Measurements from ENCODE around the gene XRRA1. TPM values are rescaled to one million over a fixed set of nuclear protein-coding genes. Genes with fewer than 3 reads are reported as not detected.

XRRA1 gene
- polyA plus RNA-seq, 3 donors: 1.2 to 3.6 (median 3.5) TPM

GRCh38 chr11:74838188-74838587 is 110.7 kb downstream of the XRRA1 start:
- Mint-ChIP-seq H3K9me3 (no peaks in the 10 kb centered on the region), H3K36me3 (peaks cover 72 to 89% of the 10 kb centered on the region in 2 donors), H3K4me3 (no peak overlapping the region), H3K27me3 (ENCODE audit: low read depth in 3 of 3) (peaks cover 0 to 1% (median 0%) of the 10 kb centered on the region in 3 donors), H3K27ac (peak overlapping the region in 1 of 7 donors; percentile 43), H3K4me1 (peaks cover 8% of the 10 kb centered on the region)
- no peak overlapping the region for H2AFZ ChIP-seq (ENCODE audit: insufficient read depth, low read depth, low read length, poor library complexity, severe bottlenecking)
- no peaks in the 10 kb centered on the region for H3K4me1 ChIP-seq (ENCODE audit: control insufficient read depth in 1 of 2, insufficient read depth in 2 of 2, low read length in 2 of 2)
- H3K79me2 ChIP-seq (ENCODE audit: insufficient read depth, low read length): no peaks in the 10 kb centered on the region
- no peak overlapping the region for H3K4me2 ChIP-seq (replicated peaks; ENCODE audit: extremely low read depth, low read length, poor library complexity, severe bottlenecking)
- H3K27ac ChIP-seq (ENCODE audit: low read depth in 1 of 2, low read length in 2 of 2): no peak overlapping the region
- TF ChIP-seq CTCF (IDR thresholded peaks at IDR 0.05): no peak
- no peak for DNase-seq
- peaks cover 21% of the 10 kb centered on the region for H4K20me1 ChIP-seq (ENCODE audit: insufficient read depth, low read length)
- H3K9me3 ChIP-seq (replicated peaks in 1 of 2; ENCODE audit: control insufficient read depth in 1 of 2, insufficient read depth in 1 of 2, low read length in 2 of 2): no peaks in the 10 kb centered on the region
- H3K4me3 ChIP-seq (replicated peaks in 1 of 3; ENCODE audit: low read depth in 2 of 3, low read length in 3 of 3): no peak overlapping the region
- peaks cover 49 to 93% of the 10 kb centered on the region in 2 donors for H3K36me3 ChIP-seq (replicated peaks in 1 of 2; ENCODE audit: control insufficient read depth in 1 of 2, insufficient read depth in 2 of 2, low read length in 2 of 2)
- WGBS (ENCODE audit: insufficient coverage): no CpG with 5 or more reads among the region's 1 CpG
- intact Hi-C loops (cut with micrococcal nuclease): no loop called here
- no peak overlapping the region for H3K9ac ChIP-seq (ENCODE audit: insufficient read depth, low read length, poor library complexity, severe bottlenecking)
- H3K27me3 ChIP-seq (ENCODE audit: control insufficient read depth in 2 of 2, insufficient read depth in 2 of 2, low read length in 2 of 2): no peaks in the 10 kb centered on the region

GRCh38 chr11:74837191-74837590 is 111.7 kb downstream of the XRRA1 start:
- no peaks in the 10 kb centered on the region for H3K4me1 ChIP-seq (ENCODE audit: control insufficient read depth in 1 of 2, insufficient read depth in 2 of 2, low read length in 2 of 2)
- no peaks in the 10 kb centered on the region for H3K79me2 ChIP-seq (ENCODE audit: insufficient read depth, low read length)
- no peak for TF ChIP-seq CTCF (IDR thresholded peaks at IDR 0.05)
- H3K36me3 ChIP-seq (replicated peaks in 1 of 2; ENCODE audit: control insufficient read depth in 1 of 2, insufficient read depth in 2 of 2, low read length in 2 of 2): peaks cover 49 to 92% of the 10 kb centered on the region in 2 donors
- WGBS (ENCODE audit: insufficient coverage): 90% methylated on average over 1 of the region's 1 CpG
- H3K4me3 ChIP-seq (replicated peaks in 1 of 3; ENCODE audit: low read depth in 2 of 3, low read length in 3 of 3): no peak overlapping the region
- no peaks in the 10 kb centered on the region for H3K9me3 ChIP-seq (replicated peaks in 1 of 2; ENCODE audit: control insufficient read depth in 1 of 2, insufficient read depth in 1 of 2, low read length in 2 of 2)
- H3K27ac ChIP-seq (ENCODE audit: low read depth in 1 of 2, low read length in 2 of 2): no peak overlapping the region
- no peak overlapping the region for H3K4me3 Mint-ChIP-seq
- no peaks in the 10 kb centered on the region for H3K9me3 Mint-ChIP-seq
- DNase-seq: no peak
- H3K36me3 Mint-ChIP-seq: peaks cover 71 to 84% of the 10 kb centered on the region in 2 donors
- peaks cover 8% of the 10 kb centered on the region for H3K4me1 Mint-ChIP-seq
- H3K9ac ChIP-seq (ENCODE audit: insufficient read depth, low read length, poor library complexity, severe bottlenecking): no peak overlapping the region
- intact Hi-C loops (cut with micrococcal nuclease): no loop called here
- H3K4me2 ChIP-seq (replicated peaks; ENCODE audit: extremely low read depth, low read length, poor library complexity, severe bottlenecking): no peak overlapping the region
- peaks cover 0 to 1% (median 0%) of the 10 kb centered on the region in 3 donors for H3K27me3 Mint-ChIP-seq (ENCODE audit: low read depth in 3 of 3)
- H4K20me1 ChIP-seq (ENCODE audit: insufficient read depth, low read length): peaks cover 31% of the 10 kb centered on the region
- H2AFZ ChIP-seq (ENCODE audit: insufficient read depth, low read depth, low read length, poor library complexity, severe bottlenecking): no peak overlapping the region
- no peaks in the 10 kb centered on the region for H3K27me3 ChIP-seq (ENCODE audit: control insufficient read depth in 2 of 2, insufficient read depth in 2 of 2, low read length in 2 of 2)
- H3K27ac Mint-ChIP-seq: no peak overlapping the region
